GM12872 (cell line): Measurements from ENCODE around the gene COL5A1.

Source experiments
- CTCF ChIP-seq: IDR thresholded peaks from 3 replicates; pipeline ENCODE4 v1.5.1; 2011; ENCODE audit warnings: low read depth, mild to moderate bottlenecking, low read length, moderate library complexity; ENCODE audit not compliant: insufficient read depth

The COL5A1 gene

GRCh38 chr9:134759913-134760312 lies 118.3 kb downstream of the COL5A1 start:
- no peak for TF ChIP-seq CTCF

GRCh38 chr9:134760750-134761420 lies 119.3 kb downstream of the COL5A1 start:
- no peak for TF ChIP-seq CTCF

GRCh38 chr9:134764473-134765269 lies 123.1 kb downstream of the COL5A1 start:
- no peak for TF ChIP-seq CTCF

GRCh38 chr9:134765785-134766184 lies 124.2 kb downstream of the COL5A1 start:
- no peak for TF ChIP-seq CTCF

GRCh38 chr9:134766587-134766986 lies 125.0 kb downstream of the COL5A1 start:
- no peak for TF ChIP-seq CTCF

- TF ChIP-seq CTCF: no peak
Observed at GRCh38 chr9:134768332-134768708, 126.7 kb downstream of the COL5A1 start.

GRCh38 chr9:134768709-134769351 lies 127.2 kb downstream of the COL5A1 start:
- no peak for TF ChIP-seq CTCF
